ENCODE results near the gene HIVEP3.

The HIVEP3 gene

DNA sequence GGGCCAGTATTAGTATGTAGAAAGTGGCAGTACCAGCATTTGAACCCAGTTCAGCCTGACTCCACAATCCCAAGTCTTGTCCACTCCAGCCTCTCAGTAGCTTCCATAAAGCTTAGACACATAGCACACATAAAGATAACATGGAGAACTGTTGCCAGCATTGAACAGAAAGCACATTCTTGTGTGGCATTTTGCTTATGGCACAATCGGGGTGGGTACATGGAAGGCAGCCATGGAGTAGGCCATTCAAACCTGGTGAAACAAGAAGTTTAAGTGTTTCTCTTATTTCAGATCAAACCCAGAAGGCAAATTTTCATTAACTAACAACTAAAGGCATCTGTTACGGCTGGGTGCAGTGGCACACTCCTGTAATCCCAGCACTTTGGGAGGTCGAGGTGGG, 102.7 kb downstream of the HIVEP3 start:
- in situ Hi-C loops (cut with MboI; ENCODE audit: low sequenced_read_pairs), result no loop called here

DNA sequence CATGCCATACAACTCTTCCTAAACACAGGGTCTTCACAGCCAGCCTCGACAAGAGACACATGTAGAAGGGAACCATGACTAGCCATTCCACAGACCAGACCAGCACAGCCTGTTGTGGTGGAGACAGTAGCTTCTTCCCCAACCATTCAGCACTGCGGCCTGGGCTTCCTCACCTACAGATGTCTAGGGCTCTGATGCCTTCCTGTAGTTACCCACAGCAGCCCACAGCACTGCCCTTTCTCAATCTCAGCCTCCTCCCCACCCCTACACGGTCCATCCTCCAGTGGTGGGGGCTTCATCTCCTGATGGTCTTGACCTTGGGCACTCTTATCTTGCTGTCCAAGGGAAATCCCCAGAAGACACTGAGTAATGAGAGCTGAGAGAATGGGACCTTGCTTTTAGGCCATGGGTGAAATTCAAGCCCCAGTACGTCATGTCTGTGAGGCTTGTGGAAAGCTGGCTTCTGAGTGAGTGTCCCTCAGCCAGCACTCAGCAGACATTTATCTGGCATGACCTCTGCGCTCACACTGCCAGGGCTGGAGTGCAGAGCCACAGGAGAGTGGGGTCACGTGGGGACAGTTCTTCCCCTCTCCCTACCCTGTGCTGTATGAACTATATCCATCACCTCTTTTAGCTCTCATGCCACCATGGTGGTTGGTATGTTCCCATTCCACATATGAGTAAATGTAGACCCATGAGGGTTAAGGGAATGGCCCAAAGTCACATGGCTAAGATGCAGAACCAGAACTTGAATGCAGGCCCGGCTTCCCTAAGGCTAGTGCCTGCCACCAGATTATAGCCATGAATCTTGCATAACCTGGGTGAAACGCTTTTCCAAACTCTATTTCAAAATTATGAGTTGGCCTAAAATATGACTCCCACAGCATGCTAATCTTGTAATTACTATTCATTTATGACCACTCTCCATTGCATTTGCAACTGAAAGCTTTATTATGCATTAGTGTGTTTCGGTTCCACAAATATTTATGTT, 104.7 kb downstream of the HIVEP3 start:
- in situ Hi-C loops (cut with MboI; ENCODE audit: low sequenced_read_pairs), result no loop called here

DNA sequence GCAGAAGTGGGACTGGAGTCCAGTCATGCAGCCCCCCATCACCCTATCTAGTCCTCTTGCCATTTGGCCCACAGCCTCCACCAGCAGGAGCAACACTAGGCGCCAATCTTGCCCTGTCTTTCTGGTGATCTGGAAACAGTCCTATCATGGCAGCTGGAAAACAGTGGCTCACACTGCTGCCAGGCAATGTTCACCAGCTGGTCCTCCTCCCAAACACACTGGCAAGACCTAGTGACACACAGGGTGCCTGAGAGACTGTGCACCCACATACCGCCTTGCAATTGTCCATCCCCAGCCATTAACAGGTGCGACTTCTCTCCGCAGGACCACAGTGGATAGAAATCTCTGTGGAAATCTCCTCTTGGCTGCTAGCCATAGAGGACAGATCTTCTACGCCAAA, 105.5 kb downstream of the HIVEP3 start:
- in situ Hi-C loops (cut with MboI; ENCODE audit: low sequenced_read_pairs), result no loop called here

DNA sequence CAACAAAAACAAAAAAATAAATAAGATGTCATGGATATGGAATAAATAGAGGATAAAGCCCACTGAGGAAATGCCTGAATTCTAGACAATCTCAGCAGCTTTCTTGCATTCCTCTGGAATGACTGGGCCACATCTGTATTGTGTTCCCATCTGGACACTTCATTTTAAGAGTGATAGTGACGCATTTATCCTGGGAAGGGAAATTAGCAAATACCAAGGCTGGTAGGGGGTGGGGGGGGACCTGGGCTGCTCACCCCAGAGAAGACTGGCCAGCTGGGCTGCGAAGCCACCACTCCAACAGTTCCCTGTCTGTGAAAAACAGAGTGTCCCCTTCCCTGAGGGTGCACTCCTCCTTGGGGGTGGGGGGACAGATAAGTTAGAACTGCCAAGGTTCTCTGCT, 106.3 kb downstream of the HIVEP3 start:
- in situ Hi-C loops (cut with MboI; ENCODE audit: low sequenced_read_pairs), result no loop called here

DNA sequence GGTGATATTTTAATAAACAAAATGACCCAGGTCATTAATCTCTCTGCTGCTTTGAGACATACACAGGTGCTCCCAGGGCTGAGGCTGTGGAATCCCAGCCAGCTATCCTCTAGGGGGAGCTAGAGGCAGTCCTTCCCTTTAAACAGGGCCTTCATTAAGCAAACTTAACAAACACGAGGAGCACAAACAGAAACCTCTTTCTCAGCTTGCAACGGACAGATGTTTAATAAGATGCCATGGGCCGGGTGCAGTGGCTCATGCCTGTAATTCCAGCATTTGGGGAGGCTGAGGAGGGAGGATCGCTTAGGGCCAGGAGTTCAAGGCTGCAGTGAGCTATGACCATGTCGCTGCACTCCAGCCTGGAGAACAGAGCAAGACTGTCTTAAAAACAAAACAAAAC, 106.7 kb downstream of the HIVEP3 start:
- in situ Hi-C loops (cut with MboI; ENCODE audit: low sequenced_read_pairs), result no loop called here

DNA sequence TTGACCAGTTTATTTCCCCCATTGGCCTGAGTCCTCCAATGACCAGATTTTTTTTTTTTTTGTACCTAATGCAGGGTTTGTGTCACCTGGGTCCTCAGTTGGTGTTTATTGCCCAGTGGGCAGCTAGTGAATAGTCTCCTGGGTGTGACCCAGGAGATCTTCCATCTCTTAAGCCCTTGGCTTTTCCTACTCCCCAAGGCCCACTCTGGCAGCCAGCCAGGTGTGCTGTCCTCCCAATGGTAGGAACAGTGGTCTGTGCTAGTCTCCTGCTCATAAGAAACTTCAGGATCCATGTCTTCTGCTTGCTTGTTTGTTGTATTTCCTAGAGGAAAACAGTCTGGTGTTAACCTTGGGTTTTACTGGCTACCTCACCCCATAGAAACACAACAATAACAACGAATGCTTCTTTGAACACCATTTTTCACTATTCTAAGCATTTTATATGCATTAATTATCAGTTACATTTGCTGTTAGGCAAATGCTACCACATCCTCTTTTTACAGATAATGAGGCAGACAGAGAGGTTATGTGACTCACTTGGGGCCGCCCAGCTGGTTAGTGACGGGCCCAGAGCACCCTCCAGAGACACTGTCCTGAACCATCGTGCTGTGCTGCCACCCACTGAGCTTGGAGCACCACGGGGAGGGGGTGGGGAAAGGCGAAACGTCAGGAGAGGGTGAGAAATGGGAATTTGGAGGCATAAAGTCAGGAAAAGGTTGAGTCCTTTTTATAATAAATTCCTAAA, 107.5 kb downstream of the HIVEP3 start:
- in situ Hi-C loops (cut with MboI; ENCODE audit: low sequenced_read_pairs), result no loop called here

DNA sequence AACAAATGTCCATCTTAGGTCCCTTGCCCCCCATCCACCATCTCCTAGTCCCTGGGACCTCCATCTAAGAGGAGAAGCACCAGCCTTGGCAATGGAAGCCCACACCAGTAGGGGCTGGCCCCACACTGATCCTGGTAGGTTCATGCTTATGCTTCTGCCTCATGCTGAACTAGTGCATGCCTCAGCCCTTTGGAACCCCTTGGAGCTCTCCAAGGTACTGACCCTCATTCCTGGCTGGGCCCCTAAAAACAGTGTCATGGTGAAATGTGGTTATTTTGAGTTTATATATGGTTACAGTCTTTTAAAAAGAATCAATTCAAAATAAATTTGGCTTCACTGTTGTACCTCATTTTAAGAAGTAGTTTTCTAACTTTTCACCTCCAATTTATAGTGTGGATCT, 108.3 kb downstream of the HIVEP3 start:
- in situ Hi-C loops (cut with MboI; ENCODE audit: low sequenced_read_pairs), result no loop called here

DNA sequence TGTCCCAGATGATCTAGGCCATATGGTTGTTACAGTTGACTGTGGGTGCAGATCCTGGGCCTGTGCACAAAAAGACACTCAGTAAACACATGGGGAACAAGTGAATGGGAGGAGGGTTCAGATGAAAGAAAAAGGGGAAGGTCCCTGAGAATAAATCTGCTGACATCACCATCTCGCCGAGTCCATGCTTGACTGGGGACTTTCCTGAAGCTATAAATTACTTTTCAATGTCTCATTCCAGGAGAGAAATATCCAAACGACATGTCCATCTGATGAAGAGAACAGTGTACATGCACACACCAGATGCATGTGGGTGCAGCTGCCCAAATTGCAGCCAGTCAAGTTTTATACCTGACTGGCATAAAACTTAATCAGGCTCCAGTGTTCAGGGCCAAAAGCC, 109.0 kb downstream of the HIVEP3 start:
- in situ Hi-C loops (cut with MboI; ENCODE audit: low sequenced_read_pairs), result no loop called here

DNA sequence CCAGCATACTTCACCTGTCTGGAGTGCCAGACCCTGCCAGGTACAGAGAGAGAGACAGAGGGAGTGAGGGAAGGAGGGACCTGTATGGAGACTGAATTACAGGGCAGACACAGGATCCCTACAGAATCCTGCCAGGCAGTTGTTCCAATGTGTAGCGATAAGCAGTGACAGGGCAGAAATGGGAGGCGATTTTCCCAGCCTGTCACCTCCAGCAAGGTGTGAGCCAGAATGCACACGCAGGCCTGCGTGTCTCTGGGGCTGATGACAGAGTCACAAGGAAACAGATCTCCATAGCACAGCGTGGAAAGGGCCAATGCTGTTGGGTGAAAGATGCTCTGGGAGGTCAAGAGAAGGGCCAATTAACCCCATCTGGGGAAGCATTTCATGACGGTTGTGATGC, 111.3 kb downstream of the HIVEP3 start:
- in situ Hi-C loops (cut with MboI; ENCODE audit: low sequenced_read_pairs), result no loop called here

DNA sequence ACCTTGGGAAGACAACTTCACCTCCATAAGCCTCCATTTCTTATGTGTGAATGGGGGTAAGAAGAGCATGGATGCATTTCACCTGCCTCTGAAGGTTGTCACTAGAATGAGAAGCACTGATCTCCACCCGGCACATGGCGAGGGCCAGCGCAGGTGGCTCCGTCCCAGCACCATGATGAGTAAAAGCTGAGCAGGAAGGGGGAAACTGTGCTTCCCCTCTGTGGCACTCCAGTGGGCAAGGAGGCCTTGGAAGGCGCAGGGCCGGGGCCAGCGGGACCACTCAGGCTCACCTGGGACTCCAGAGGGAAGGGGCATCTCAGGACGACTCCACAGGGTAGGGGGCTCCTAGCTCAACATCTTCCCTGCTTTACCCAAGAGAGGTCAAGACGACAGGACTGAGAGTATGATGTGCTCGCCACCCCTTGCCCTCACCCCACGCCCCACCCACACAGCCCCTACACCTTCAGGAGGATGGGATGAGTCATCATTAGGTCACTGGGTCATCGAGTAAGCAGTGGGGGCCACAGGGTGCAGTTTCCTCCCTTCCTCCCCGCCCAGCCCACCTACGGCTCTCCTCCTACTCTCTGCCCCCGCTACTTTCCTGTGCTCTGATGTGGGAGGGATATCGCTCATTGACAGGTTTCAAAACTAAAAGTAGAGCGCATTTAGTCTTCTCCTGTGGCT, 112.1 kb downstream of the HIVEP3 start:
- in situ Hi-C loops (cut with MboI; ENCODE audit: low sequenced_read_pairs), result no loop called here

DNA sequence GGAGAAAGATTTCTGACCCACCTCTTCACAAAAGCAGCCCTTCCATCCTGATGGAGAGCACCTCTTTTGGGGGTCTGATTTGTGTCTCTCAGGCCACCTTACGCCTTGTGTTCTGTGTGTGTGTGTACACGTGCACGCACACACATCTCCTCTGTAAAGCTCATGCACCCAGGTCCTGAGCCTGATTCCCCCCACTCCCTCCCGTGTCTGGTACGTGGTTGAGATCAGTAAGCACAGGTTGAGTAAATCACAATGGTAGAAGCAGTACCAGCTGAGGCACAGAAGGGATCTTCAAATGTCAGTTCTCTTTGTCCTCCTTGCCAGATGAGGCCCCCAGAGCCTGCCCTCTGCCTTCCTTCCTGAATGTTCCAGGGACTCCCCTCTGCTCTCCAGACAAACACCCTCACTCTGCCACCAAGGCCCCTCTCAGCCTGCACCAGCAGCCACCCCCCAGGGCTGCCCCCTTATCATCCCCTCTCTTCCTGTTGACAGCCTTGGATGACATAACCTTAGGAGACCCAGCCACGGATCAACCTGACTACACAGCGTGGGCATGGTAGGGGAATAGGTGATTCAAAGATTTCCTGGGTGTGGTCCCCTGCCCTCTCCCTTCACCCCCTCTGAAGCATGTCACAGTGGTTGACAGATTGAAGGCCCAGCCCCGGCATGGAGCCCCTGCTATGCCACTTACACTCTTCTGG, 112.8 kb downstream of the HIVEP3 start:
- in situ Hi-C loops (cut with MboI; ENCODE audit: low sequenced_read_pairs), result no loop called here

DNA sequence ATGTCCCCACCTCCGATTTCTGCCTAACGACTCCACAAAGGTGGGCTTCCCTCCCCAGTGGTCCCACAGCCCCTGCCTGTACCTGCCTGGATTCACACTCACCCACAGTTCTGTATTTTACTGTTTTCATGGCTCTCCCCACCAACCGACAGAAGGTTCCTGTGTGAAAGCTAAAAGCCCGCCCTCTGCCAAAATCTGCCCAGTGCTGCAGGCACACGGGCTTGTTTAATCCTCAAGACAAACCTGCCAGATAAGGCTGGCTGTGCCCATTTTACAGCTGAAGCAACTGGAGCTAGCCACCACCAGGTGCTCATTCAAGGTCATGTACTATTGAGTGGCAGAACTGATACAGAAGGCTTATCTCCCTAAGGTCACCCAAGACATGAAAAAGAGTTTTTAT, 114.5 kb downstream of the HIVEP3 start:
- in situ Hi-C loops (cut with MboI; ENCODE audit: low sequenced_read_pairs), result no loop called here

DNA sequence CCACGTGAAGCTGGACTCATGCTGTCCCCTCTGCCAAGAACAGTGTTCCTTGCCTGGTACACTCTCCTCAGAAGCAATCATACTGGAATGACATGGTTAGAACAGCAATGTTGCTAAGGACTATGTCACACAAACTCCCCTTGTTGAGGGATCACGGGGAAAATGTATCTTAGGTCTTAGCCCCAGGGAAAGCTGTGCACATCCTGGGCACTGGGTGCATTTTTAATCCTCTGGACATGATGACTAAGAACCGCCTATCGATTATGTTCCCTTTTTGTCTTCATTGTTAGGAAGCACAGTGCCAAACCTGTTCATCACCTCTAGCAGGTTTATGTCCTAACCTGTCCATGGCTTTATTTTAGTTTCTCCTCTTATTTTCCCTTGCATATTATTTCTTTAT, 115.1 kb downstream of the HIVEP3 start:
- in situ Hi-C loops (cut with MboI; ENCODE audit: low sequenced_read_pairs), result no loop called here

DNA sequence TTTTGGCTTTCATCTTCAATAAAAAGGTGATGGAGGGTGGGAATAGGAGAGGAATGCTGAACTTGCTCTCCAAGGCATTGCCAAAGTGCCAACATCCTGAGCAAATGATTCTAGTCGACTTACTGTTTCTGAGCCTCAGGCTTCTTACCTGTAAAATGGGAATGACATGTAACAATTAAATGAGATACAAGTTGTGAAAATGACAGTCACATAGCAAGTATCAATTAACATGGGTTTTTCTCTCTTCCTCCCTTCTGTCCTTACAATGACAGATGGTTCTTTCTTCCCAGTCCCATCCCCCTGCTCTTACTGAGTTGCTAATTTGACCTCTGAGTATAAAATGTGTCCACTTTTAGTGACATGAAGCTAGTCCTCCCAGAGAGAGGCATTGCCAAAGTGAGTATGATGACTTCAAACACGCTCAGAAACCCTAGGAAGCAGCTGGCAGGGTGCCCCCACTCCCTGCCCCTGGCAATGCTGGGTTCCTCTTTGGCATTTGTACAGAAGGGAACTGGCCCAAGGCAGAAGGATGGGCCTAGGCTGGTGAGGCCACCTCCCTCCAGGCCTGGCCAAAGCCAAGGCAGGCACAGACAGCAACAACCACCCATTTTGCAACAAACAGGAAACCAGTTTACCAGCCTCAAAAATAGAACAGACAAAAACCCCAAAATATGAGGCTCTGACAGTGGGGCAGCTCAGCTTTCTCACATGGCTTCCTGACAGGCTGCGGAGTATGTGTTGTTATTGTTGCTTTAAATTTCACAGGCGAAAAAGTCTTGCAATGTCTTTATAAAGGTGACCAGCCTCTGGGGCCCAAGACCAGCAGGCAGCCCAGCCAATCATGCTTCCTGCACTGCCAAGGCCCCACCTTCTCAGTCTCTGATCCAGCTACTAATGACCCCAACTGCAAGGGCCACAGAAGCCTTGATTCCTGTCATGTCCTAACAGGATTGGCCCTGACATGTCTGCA, 115.9 kb downstream of the HIVEP3 start:
- in situ Hi-C loops (cut with MboI; ENCODE audit: low sequenced_read_pairs), result no loop called here

DNA sequence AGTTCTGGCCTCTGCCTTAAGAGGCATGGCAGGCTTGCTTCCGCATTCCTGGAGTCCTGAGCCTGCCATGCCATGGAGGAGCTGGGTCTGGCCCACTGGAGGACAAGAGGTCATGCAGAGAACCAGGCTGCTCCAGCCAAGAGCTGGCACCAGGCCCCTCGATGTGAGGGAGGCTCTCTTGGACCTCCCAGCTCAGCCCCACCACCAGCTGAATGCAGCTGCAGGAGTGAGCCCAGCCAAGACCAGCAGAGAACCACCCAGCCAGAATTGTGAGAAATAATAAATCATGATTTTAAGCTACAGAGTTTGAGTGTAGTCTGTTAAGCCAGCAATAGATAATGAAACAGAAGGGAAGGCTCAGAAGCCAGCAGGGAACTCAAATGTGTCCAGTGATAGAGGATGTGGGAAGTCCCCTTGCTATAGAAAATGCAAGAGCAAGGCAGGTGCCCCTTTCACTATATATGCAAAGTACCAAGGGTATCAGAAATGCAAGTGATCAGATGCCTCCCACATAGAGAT, 118.4 kb downstream of the HIVEP3 start:
- in situ Hi-C loops (cut with MboI; ENCODE audit: low sequenced_read_pairs), result no loop called here

DNA sequence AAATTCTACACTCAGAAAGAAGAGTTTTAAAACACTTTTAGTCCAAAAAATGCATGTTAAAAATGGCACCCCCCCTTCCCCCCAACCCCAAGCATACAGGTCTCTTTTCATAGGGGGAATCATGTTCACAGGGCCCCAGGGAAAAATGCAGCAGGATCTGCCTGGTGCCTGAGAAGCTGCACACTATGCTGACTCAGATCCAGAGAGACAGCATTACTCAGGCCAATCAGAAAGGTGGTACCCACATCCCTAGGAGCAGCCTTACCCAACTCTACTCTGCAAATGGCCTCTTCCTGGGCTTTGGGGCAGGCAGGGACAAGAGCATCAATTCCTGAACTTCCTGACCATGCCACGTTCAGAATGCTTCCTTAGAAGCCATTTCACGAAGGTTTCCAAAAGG, 119.0 kb downstream of the HIVEP3 start:
- in situ Hi-C loops (cut with MboI; ENCODE audit: low sequenced_read_pairs), result no loop called here

DNA sequence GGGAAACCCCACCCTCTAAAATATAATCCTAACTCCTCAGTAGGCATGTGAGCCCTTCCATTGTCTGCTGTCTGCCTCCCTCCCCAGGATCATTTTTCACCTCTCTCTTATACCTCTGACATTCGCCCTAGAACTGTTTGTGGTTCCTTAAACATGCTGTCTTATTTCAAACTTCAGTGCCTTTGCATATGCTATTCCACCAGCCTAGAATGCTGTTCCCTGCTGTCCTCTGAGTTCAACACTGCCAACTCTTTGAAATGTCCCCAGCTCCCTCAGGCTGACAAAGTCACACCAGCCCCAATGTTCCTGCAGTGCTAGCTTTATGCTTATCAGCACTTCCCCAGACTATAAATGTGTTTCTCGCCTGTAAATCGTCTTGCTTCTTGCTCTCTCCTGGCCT, 119.5 kb downstream of the HIVEP3 start:
- in situ Hi-C loops (cut with MboI; ENCODE audit: low sequenced_read_pairs), result no loop called here

DNA sequence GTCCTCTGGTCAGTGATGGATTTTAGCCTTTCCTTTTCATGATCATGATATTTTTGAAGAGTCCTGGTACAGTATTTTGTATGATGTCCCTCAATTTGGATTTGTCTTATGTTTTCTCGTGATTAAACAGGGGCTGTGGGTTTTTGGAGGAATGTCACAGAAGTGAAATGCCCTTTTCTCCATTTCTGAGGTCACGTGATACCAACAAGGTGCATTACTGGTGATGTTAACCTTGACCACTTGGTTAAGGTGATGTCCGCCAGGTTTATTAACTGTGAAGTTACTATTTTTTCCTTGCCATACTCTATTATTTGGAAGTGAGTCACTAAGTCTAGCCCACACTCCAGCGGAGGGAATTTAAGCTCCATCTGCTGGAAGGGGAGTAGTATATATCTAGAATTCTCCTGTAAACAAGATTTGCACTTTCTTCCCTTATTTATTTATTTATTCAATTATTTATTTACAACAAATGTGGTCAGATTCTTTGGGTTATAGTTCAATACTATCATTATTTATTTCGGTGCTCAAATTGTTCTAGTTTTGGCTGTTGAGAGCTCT, 123.4 kb downstream of the HIVEP3 start:
- in situ Hi-C loops (cut with MboI; ENCODE audit: low sequenced_read_pairs), result no loop called here

DNA sequence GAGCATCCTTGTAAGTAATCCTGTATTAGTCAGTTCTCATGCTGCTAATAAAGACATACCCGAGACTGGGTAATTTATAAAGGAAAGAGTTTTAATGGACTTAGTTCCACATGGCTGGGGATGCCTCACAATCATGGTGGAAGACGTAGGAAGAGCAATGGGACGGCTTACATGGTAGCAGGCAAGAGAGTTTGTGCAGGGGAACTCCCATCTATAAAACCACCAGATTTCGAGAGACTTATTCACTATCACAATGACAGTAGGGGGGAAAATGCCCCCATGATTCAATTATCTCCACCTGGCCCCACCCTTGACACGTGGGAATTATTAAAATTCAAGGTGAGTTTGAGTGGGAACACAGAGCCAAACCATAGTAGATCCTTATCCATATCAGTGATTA, 124.7 kb downstream of the HIVEP3 start:
- in situ Hi-C loops (cut with MboI; ENCODE audit: low sequenced_read_pairs), result no loop called here

DNA sequence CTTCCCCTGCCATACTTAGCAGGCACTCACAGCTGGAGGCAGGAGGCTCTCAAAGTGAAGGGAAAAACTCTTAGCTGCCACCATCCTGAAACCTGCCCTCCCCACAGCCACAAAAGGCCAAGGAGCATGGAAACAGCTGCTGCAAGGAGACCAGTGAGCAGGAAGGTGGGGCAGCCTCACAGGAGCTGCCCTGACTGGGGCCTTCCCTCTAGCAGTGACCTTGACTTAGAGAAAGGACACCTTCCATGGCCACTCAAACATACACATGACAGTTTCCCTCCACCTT, 126.3 kb downstream of the HIVEP3 start:
- in situ Hi-C loops (cut with MboI; ENCODE audit: low sequenced_read_pairs), result no loop called here

Data from HL-60/S4 treated with phorbol 12-myristate 13-acetate at 8.2 ng/mL for 4 days and 3 days (cell line).